ENCODE measurements around the gene BDNF. TPM values are rescaled to one million over a fixed set of nuclear protein-coding genes. Genes with fewer than 3 reads are reported as not detected.

The BDNF gene
- total and polyA plus RNA-seq, 12 donors = 0.16 to 19.1 (median 2.5) TPM

GRCh38 chr11:27612932-27613880, 87.0 kb downstream of the BDNF start:
- Histone ChIP-seq H3K27ac (no peak overlapping the region), H3K4me3 (no peak overlapping the region), H3K9me3 (no peaks in the 10 kb centered on the region), H3K27me3 (no peaks in the 10 kb centered on the region), H3K4me1 (peaks cover 0 to 3% (median 0%) of the 10 kb centered on the region in 9 donors), H3K36me3 (no peaks in the 10 kb centered on the region)
- no peak for DNase-seq
- 83 to 84% methylated on average over 9 of the region's 9 CpGs for WGBS, 2 donors
- no peak for TF ChIP-seq CTCF (IDR thresholded peaks at IDR 0.05)
- no peak for ATAC-seq
- intact Hi-C loops (cut with DNase I) = no loop called here

- WGBS, 2 donors = 87 to 91% methylated on average over 3 of the region's 3 CpGs
- no peaks in the 10 kb centered on the region for H3K36me3 ChIP-seq
- H3K27me3 ChIP-seq = no peaks in the 10 kb centered on the region
- intact Hi-C loops (cut with DNase I) = no loop called here
- H3K4me3 ChIP-seq = no peak overlapping the region
- DNase-seq (no peak), ATAC-seq (no peak)
- H3K9me3 ChIP-seq = no peaks in the 10 kb centered on the region
- H3K27ac ChIP-seq = no peak overlapping the region
- H3K4me1 ChIP-seq = no peaks in the 10 kb centered on the region
- TF ChIP-seq CTCF (IDR thresholded peaks at IDR 0.05) = no peak
These were observed 88.3 kb downstream of the BDNF start for GRCh38 chr11:27611947-27612455.

- TF ChIP-seq CTCF (IDR thresholded peaks at IDR 0.05) = no peak
- H3K4me3 ChIP-seq = no peak overlapping the region
- no peaks in the 10 kb centered on the region for H3K36me3 ChIP-seq
- H3K27me3 ChIP-seq = no peaks in the 10 kb centered on the region
- WGBS, 2 donors = 85 to 92% methylated on average over 1 of the region's 1 CpG
- ATAC-seq (no peak), DNase-seq (no peak)
- H3K9me3 ChIP-seq = no peaks in the 10 kb centered on the region
- H3K4me1 ChIP-seq = no peaks in the 10 kb centered on the region
- intact Hi-C loops (cut with DNase I) = no loop called here
- H3K27ac ChIP-seq = no peak overlapping the region
These were observed 88.9 kb downstream of the BDNF start for GRCh38 chr11:27611390-27611789.

GRCh38 chr11:27610946-27611345, 89.3 kb downstream of the BDNF start:
- ATAC-seq = no peak
- no peak for DNase-seq
- no peak for TF ChIP-seq CTCF (IDR thresholded peaks at IDR 0.05)
- H3K9me3 ChIP-seq = no peaks in the 10 kb centered on the region
- H3K27me3 ChIP-seq = no peaks in the 10 kb centered on the region
- intact Hi-C loops (cut with DNase I) = no loop called here
- H3K4me1 ChIP-seq = no peaks in the 10 kb centered on the region
- no peak overlapping the region for H3K4me3 ChIP-seq
- no peaks in the 10 kb centered on the region for H3K36me3 ChIP-seq
- no peak overlapping the region for H3K27ac ChIP-seq
